Endothelial cell of umbilical vein (primary cell): ENCODE data around the gene PLK5.

ENCODE experiments used
- FOS ChIP-seq: IDR thresholded peaks from 2 replicates; pipeline ENCODE4 v1.6.1; 2011; ENCODE audit warnings: mild to moderate bottlenecking, low read length, moderate library complexity, borderline replicate concordance; ENCODE audit not compliant: insufficient read depth
- GATA2 ChIP-seq: IDR thresholded peaks from 2 replicates; pipeline ENCODE4 v1.7.0; 2011; ENCODE audit warnings: low read depth, mild to moderate bottlenecking, moderate library complexity, mixed read lengths, low read length; ENCODE audit not compliant: insufficient read length, insufficient read depth
- MYC ChIP-seq: IDR thresholded peaks from one replicate; pipeline ENCODE4 v1.6.1; 2011; ENCODE audit warnings: mild to moderate bottlenecking, low read depth, low read length
- POLR2A ChIP-seq: IDR thresholded peaks from 2 replicates; pipeline ENCODE4 v1.6.1; 2012; ENCODE audit warnings: low read depth, mild to moderate bottlenecking, control low read depth, low read length
- POLR2AphosphoS5 ChIP-seq: IDR thresholded peaks from 2 replicates; pipeline ENCODE4 v1.6.1; 2012; ENCODE audit warnings: low read depth, mild to moderate bottlenecking, control low read depth, low read length, moderate library complexity; ENCODE audit not compliant: insufficient read depth
- TF ChIP-seq, protein P1 (sequence below), 2 donors: IDR thresholded peaks; 1 replicate in 1 of 2; 2 replicates in 1 of 2; pipeline ENCODE4 v1.5.1; 2011; ENCODE audit warnings: low read length in 2 of 2, mild to moderate bottlenecking in 2 of 2, moderate library complexity in 2 of 2, control low read depth in 1 of 2, inconsistent platforms in 1 of 2, low read depth in 1 of 2; ENCODE audit not compliant: insufficient read depth in 1 of 2; ENCODE audit errors: extremely low read depth in 1 of 2

DNA sequence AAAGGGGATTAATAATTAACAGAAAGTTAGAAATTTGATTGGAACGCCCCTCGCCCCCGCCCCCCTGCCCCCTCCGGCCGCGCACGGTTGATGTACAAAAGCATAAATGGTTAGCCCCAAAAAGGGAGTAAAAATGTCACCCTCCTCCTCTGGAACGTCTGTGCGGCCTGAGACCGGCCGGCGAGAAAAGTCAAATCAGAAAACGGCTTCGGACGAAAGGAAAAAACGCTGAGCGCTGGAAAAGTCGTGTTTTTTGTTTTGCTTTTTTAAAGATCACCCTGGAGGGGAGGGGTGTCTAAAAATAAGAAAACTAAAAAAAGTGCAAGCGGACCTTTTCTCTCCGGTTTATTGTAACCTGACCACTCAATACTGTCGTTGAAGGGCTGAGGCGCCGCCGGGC, 31.1 kb downstream of the PLK5 start:
- TF ChIP-seq, protein P1, sequence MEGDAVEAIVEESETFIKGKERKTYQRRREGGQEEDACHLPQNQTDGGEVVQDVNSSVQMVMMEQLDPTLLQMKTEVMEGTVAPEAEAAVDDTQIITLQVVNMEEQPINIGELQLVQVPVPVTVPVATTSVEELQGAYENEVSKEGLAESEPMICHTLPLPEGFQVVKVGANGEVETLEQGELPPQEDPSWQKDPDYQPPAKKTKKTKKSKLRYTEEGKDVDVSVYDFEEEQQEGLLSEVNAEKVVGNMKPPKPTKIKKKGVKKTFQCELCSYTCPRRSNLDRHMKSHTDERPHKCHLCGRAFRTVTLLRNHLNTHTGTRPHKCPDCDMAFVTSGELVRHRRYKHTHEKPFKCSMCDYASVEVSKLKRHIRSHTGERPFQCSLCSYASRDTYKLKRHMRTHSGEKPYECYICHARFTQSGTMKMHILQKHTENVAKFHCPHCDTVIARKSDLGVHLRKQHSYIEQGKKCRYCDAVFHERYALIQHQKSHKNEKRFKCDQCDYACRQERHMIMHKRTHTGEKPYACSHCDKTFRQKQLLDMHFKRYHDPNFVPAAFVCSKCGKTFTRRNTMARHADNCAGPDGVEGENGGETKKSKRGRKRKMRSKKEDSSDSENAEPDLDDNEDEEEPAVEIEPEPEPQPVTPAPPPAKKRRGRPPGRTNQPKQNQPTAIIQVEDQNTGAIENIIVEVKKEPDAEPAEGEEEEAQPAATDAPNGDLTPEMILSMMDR (IDR thresholded peaks at IDR 0.05; ENCODE audit: extremely low read depth in 1 of 2, insufficient read depth in 1 of 2, low read depth in 1 of 2, low read length in 2 of 2) = no peak
- TF ChIP-seq POLR2A = no peak
- TF ChIP-seq FOS = no peak
- no peak for TF ChIP-seq GATA2
- no peak for TF ChIP-seq MYC
- TF ChIP-seq POLR2AphosphoS5 = no peak
